Forelimb muscle (tissue), 1 donor: ENCODE results near the gene ATG2A. TPM values are rescaled to one million over a fixed set of nuclear protein-coding genes. Genes with fewer than 3 reads are reported as not detected.

ENCODE experiments used
- DNase-seq: peaks from one replicate; pipeline ENCODE4 v3.0.0-alpha.2; 2013; ENCODE audit warnings: low read depth
- polyA plus RNA-seq: library from polyadenylated mRNA; unstranded; fragments of 120-200 nt; gene quantifications from one replicate; pipeline ENCODE4 v1.2.1, GENCODE V29; 2013; ENCODE audit not compliant: insufficient read length

Gene ATG2A
- polyA plus RNA-seq, 1 donor, result 12.0 TPM

DNA sequence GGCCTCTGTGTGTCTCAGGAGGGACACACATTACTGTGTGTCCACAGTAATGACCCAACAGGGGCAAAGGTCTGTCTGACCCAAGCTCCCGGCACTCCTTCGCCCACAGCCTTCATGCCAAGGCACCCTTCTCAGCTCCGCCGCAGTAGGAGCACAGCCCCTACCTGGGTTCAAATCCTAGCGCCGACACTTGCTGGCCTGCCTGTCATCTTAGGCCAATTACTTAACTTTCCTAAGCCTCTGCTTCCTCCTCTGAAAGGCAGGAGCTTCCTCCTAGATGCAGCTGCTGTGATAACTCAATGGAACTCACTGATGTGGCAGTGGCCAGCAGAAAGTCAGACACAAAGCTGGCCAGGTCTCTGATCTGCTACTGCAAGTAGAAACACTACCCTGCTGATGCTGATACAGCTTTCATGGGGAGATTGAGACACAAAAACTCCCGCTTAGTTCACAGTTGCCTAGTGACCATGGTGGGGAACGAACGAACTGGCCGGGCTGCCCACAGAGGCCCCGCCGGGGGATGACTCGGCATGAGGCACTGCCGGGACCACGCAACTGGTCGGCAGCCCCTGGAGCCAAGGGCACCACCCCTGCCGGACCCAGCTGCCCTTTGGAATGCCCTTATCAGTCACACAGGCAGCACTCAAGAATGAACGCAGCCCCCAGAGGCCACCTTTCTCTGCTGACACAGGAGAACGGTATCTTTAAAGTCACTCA lies 46.7 kb downstream of the ATG2A start:
- DNase-seq, result no peak

DNA sequence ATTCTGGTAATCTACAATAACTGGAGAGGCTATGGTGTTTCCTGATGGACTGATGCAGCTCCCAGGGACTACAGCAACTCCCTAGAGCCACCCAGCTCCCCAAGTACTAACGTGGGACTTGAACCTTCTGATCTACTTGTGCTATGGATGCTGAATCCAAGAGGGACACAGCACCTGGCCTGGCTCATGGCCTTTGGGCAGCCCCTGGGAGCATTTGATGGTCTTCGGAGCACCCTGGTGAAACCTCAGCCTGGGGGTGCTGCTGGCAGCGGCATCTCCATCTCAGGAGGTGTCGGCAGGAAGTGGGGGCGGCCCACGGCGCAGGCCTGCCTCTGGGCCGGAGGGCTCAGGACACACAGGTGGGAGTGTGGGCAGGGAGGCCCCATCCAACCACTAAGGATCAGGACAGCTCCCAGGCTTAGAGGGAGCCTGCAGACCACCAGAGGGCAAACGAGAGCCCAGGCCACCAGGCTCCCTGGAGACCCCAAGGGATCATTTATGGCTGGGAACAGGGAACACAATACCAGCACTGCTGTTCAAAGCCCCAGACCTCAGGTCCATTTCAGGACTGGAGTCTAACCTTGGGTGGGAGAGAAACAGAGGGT lies 47.3 kb downstream of the ATG2A start:
- DNase-seq, result no peak

DNA sequence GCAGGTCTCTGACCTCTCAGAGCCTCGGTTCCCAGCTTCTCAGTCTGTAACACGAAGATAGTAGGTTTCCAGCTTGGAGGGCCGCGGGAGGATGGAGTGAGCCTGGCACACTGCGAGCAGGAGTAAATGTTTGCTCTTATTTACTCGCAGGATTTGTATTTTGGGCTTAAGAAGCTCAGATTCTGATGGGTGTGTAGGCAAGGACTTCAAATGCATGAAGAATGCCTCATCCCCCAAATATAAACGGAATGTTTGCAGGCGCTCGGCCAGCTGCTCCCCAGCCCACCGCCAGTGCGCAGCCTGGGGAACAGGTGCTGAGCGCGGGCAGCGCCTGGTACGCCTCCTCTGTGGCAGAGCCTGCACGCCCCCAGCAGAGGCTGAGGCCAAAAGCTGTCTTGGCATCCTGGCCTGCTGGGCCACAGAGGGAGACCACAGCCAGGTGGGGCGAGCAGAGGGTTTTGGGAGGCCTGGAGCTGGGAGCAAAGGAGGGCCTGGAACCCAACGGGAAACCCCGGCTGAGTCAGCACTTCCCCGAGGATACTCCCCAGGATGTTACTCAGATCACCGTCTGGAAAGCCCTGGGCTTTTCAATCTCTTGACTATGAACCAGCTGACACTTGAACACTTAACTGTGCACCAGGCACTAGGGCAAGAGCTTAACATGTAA lies 48.0 kb downstream of the ATG2A start:
- no peak for DNase-seq

GRCh38 chr11:64867748-64868462 lies 49.1 kb downstream of the ATG2A start:
- DNase-seq, result no peak

- no peak for DNase-seq
Measured at GRCh38 chr11:64866173-64866491, 50.9 kb downstream of the ATG2A start.

GRCh38 chr11:64865286-64866172 lies 51.5 kb downstream of the ATG2A start:
- DNase-seq, result no peak

DNA sequence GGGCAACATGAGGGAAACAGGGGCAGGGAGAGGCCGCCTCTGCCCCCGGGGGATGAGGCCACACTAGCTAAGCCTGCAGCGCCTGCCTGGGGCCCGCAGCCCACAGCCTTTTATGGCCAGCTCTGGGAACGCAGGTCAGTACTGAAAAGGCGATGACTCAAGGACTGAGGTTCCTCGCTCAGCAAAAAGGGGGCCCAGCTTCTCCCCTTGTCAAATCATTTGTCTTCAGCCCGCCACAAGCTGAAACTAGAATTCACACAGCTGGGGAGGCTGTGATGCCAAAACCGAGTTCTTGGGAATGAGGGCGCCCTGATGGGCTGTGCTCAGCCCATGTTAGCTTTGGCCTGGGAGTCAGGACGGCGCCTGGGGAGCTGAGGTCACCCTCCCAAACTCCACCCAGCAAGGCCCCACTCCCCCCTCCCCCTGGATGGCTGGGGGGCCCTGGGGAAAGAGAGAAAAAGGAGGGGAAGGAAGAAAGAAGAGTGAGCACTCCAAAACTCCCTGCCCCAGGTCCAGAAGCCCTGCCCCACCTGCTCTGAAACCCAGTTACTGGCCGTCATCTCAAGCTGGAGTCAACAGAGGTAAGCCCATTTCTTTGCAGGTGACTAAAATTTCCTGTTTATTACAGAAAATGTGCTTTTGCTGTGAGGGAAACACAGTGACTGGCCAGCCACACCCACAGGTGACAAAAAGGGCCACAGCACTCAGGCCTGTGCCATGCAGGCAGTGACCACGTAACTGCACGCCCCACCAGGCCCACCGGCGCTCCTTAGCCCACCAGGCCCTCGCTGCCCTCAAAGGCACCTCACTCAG lies 52.3 kb downstream of the ATG2A start:
- DNase-seq, result peak; percentile 56

- no peak for DNase-seq
Measured at GRCh38 chr11:64864135-64864472, 52.9 kb downstream of the ATG2A start.

- DNase-seq, result no peak
Measured at GRCh38 chr11:64863391-64864060, 53.5 kb downstream of the ATG2A start.

- DNase-seq, result no peak
Measured at GRCh38 chr11:64862987-64863390, 54.0 kb downstream of the ATG2A start.

GRCh38 chr11:64861227-64861975 lies 55.6 kb downstream of the ATG2A start:
- DNase-seq, result no peak

GRCh38 chr11:64859542-64860414 lies 57.2 kb downstream of the ATG2A start:
- DNase-seq, result no peak

DNA sequence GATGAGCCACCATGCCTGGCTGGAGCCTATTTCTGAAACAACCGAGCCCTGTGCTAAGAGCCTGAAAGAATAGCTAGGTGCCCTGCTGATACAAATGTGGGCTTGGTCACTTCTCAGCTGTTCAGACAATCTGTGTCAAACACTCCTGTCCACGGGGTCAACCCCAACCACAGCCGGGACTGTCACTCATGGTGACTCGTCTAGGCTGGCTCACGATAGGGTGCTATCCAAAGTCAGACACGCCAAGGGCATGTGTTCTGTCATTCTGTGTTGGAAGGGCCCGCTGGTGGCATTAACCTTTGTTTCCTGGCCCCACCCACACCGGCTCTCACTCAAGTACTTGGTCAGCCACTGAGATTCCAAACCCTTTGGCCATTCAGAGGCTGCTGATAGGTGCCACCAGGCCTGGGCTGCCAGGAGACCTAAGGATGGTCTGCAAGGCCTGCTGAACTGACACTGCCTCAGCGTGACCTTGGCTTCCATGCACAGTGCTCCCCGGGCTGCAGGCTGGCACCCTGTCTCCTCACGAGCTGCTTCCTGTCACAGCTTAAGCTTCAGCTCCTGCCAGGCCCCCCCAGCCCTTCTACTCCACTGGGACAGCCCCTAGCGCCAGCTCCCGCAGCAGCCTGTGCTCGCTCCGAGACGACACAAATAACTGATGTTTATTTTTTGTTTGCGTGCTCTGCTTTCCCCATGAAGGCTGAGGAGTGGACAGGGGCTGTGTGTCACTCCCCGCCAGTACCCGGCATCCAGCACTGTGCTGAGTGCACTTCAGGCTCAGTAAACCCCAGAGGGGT lies 58.3 kb downstream of the ATG2A start:
- DNase-seq, result no peak

DNA sequence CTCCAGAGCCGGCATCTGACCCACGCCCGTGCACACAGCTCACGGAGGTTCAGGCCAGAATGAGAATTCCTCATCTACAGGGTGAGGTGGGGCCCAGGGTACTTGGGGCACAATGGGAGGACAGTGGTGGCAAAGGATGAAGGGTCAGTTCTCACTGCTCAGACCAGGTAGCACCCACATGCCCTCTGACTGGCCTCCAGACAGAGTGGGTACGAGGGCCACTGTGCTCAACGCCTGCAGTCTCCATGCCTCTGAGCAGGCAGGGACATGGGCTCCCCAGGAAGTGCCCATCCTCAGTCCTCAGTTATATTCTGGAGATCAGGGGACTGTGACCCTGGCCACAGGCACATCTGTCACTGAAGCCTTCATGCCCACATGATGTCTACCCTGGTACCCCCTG lies 59.5 kb downstream of the ATG2A start:
- no peak for DNase-seq

DNA sequence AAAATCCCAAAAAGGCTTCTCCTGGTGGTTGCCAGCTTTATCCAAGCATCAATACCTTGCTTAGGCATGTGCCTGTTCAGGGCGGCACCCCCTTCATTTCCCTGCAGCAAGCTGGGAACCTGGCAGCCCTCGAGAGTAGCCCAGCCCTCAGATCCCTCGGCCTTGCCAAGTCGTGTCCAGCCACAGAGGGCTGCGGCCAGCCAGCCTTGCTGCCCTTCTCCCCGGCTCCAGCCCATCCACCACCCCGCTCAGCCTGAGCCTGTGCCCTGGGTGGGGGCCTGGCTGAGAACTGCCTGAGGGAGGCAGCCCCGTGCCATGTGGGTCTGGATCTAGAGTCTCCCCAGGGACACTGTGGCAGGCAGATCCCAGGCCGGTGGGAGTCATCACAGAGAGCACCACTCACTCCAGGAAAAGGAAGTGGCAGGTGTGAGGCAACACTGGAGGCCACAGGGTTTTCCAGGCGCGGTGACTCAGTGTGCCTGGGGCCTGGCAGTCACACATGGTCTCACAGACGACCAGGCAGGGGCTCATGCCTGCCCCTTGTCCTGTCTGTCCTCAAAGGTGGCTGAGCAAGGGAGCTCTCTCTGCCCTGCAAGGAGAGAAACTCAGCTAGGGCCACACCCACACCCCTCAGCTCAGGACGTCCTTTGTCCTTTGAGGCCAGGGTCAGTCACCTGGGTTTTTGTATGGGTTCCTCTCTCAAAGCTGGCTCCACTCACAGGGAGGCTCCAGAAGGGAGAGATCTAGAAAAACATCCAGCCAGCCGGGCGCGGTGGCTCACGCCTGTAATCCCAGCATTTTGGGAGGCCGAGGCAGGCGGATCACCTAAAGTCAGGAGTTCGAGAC lies 60.4 kb downstream of the ATG2A start:
- no peak for DNase-seq

DNA sequence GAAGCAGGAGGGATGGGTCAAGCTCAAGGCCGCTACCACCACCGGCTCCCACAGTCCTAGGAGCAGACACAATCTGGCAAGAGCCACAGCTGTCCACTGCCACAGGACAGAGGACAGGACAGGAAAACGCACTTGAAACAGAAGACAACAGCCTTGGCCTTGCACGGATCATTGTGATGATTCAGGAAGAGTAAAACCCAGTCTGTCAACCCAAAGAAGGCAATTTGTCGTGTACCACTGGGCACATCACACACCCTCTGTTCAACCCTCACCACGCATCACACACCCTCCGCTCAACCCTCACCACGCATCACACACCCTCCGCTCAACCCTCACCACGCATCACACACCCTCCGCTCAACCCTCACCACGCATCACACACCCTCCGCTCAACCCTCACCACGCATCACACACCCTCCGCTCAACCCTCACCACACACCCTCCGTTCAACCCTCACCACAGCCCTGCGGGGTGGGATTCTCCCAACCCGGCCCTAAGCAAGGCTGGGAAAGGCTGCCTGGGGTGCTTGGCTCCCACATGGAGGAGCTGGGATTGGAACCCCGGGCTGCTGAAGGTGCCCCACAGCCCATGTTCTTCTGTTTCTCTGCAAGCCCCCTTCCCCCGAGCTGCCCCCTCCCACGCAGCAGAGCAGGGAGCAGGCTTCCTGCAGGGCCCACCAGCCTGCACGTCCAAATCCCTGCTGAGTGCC lies 61.3 kb downstream of the ATG2A start:
- DNase-seq, result no peak
